Neural progenitor cell (in vitro differentiated cells): ENCODE data around the gene PTOV1. TPM values are rescaled to one million over a fixed set of nuclear protein-coding genes. Genes with fewer than 3 reads are reported as not detected.

Source experiments
- DNase-seq: peaks from one replicate; pipeline ENCODE4 v3.0.0-alpha.2; 2016; ENCODE audit warnings: low spot score
- H2AFZ ChIP-seq: fragments of 200-600 bp; sonication (generic); replicated peaks from 2 replicates; pipeline ENCODE4 v1.6.1; 2016; ENCODE audit warnings: antibody characterized with exemption
- H3F3A ChIP-seq: fragments of 200-600 bp; sonication (generic); 2 replicates; pipeline ENCODE4 v1.6.1; 2016; ENCODE audit warnings: antibody characterized with exemption, low read depth
- H3K27ac ChIP-seq: fragments of 200-600 bp; sonication (generic); 2 replicates; pipeline ENCODE4 v1.5.1; 2016; ENCODE audit warnings: mild to moderate bottlenecking
- H3K27me3 ChIP-seq: fragments of 200-600 bp; sonication (generic); 2 replicates; pipeline ENCODE4 v1.6.1; 2016; ENCODE audit warnings: mild to moderate bottlenecking, moderate library complexity
- H3K36me3 ChIP-seq: fragments of 200-600 bp; sonication (generic); 2 replicates; pipeline ENCODE4 v1.5.1; 2016
- H3K4me1 ChIP-seq: fragments of 200-600 bp; sonication (generic); 2 replicates; pipeline ENCODE4 v1.6.1; 2016; ENCODE audit warnings: mixed run types
- H3K4me2 ChIP-seq: fragments of 200-600 bp; sonication (generic); 2 replicates; pipeline ENCODE4 v1.6.1; 2016
- H3K4me3 ChIP-seq: fragments of 200-600 bp; sonication (generic); 2 replicates; pipeline ENCODE4 v1.5.1; 2016
- H3K79me2 ChIP-seq: fragments of 200-600 bp; sonication (generic); 2 replicates; pipeline ENCODE4 v1.6.1; 2016; ENCODE audit warnings: low read depth
- H3K9ac ChIP-seq: fragments of 200-600 bp; sonication (generic); 2 replicates; pipeline ENCODE4 v1.6.1; 2016
- H3K9me3 ChIP-seq: fragments of 200-600 bp; sonication (generic); 2 replicates; pipeline ENCODE4 v1.5.1; 2016; ENCODE audit warnings: low read depth
- H4K20me1 ChIP-seq: fragments of 200-600 bp; sonication (generic); 2 replicates; pipeline ENCODE4 v1.6.1; 2016; ENCODE audit warnings: low read depth
- H3K27ac Mint-ChIP-seq: 3 replicates; pipeline ENCODE4 v1.8.0; 2021; ENCODE audit warnings: mixed read lengths
- H3K27me3 Mint-ChIP-seq: 2 replicates; pipeline ENCODE4 v1.8.0; 2022; ENCODE audit warnings: low read depth, mild to moderate bottlenecking, inconsistent platforms, moderate library complexity, mixed read lengths; ENCODE audit not compliant: insufficient read depth
- H3K36me3 Mint-ChIP-seq: 3 replicates; pipeline ENCODE4 v1.8.0; 2021; ENCODE audit warnings: mixed read lengths
- H3K4me1 Mint-ChIP-seq: 3 replicates; pipeline ENCODE4 v1.8.0; 2021; ENCODE audit warnings: mixed read lengths
- H3K4me3 Mint-ChIP-seq: 3 replicates; pipeline ENCODE4 v1.8.0; 2021; ENCODE audit warnings: mild to moderate bottlenecking, moderate library complexity, mixed read lengths
- H3K9me3 Mint-ChIP-seq: 3 replicates; pipeline ENCODE4 v1.8.0; 2020; ENCODE audit warnings: mixed read lengths
- EZH2 ChIP-seq: fragments of 200-600 bp; sonication (generic); IDR thresholded peaks from 2 replicates; pipeline ENCODE4 v1.6.1; 2017; ENCODE audit warnings: antibody characterized with exemption, mild to moderate bottlenecking, moderate library complexity
- EZH2phosphoT487 ChIP-seq: fragments of 200-600 bp; sonication (generic); IDR thresholded peaks from 2 replicates; pipeline ENCODE4 v1.6.1; 2017; ENCODE audit warnings: antibody characterized with exemption
- total RNA-seq: library from RNA; depleted of rRNA; stranded (reverse); fragments of >200 nt; gene quantifications from 2 replicates; pipeline ENCODE4 v1.2.3, GENCODE V29; 2015; ENCODE audit warnings: low replicate concordance
- TF ChIP-seq, protein P1 (sequence below): fragments of 200-600 bp; sonication (generic); IDR thresholded peaks from 2 replicates; pipeline ENCODE4 v1.5.1; 2017; ENCODE audit warnings: antibody characterized with exemption, mild to moderate bottlenecking

Gene PTOV1
- total RNA-seq, 1 donor from 2014 or later = 63.5 TPM

DNA sequence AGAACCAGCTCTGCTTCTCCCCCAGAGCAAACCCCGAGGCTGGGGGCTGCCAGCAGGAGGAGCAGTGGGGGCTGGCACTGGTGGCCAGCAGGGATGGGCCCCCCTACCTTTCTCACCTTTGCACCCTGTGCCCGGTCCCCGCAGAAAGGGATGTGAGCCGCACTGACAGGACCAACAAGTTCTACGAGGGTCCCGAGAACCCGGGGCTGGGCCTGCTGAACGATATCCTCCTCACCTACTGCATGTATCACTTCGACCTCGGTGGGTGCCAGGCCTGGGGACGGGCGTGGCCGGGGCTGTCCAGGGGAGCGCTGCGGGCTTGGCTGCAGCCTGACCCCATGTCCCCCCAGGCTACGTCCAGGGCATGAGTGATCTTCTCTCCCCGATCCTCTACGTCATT is 33.1 kb downstream of the PTOV1 start:
- peaks cover 4% of the 10 kb centered on the region for H3K36me3 ChIP-seq
- Mint-ChIP-seq H3K4me1 (peaks cover 4% of the 10 kb centered on the region), H3K27me3 (peaks cover 3% of the 10 kb centered on the region), H3K4me3 (no peak overlapping the region), H3K9me3 (no peaks in the 10 kb centered on the region), H3K36me3 (peaks cover 32% of the 10 kb centered on the region), H3K27ac (no peak overlapping the region)
- H3K27me3 ChIP-seq = peaks cover 3% of the 10 kb centered on the region
- TF ChIP-seq, protein P1, sequence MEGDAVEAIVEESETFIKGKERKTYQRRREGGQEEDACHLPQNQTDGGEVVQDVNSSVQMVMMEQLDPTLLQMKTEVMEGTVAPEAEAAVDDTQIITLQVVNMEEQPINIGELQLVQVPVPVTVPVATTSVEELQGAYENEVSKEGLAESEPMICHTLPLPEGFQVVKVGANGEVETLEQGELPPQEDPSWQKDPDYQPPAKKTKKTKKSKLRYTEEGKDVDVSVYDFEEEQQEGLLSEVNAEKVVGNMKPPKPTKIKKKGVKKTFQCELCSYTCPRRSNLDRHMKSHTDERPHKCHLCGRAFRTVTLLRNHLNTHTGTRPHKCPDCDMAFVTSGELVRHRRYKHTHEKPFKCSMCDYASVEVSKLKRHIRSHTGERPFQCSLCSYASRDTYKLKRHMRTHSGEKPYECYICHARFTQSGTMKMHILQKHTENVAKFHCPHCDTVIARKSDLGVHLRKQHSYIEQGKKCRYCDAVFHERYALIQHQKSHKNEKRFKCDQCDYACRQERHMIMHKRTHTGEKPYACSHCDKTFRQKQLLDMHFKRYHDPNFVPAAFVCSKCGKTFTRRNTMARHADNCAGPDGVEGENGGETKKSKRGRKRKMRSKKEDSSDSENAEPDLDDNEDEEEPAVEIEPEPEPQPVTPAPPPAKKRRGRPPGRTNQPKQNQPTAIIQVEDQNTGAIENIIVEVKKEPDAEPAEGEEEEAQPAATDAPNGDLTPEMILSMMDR = no peak
- TF ChIP-seq EZH2 (no peak), EZH2phosphoT487 (no peak)
- no peak for DNase-seq
- peaks cover 10% of the 10 kb centered on the region for H4K20me1 ChIP-seq
- H3K4me3 ChIP-seq = no peak overlapping the region
- H2AFZ ChIP-seq = no peak overlapping the region
- H3F3A ChIP-seq = no peaks in the 10 kb centered on the region
- no peaks in the 10 kb centered on the region for H3K4me1 ChIP-seq
- H3K9me3 ChIP-seq = no peaks in the 10 kb centered on the region
- H3K4me2 ChIP-seq = no peak overlapping the region
- peaks cover 4% of the 10 kb centered on the region for H3K79me2 ChIP-seq
- no peak overlapping the region for H3K27ac ChIP-seq
- no peak overlapping the region for H3K9ac ChIP-seq

DNA sequence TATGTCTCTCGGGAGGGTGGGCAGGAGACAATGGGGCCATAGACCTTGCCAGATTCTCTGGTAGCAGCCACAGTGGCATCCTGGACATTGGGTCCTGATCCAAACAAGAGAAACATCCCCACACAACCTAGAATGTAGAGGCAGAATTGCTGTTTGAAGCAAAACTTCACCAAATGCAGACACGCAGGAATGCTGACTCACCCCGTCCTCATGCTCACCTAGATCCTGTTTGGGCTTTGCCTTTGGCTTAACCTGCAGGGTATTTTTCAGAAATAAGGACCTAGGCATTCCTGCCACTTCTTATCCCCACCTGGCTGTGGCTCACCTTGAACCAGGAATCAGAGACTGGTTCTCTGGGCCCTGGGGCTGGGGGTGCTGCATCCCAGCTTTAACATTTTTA is 33.8 kb downstream of the PTOV1 start:
- H4K20me1 ChIP-seq = peaks cover 6% of the 10 kb centered on the region
- H3K27me3 ChIP-seq = peaks cover 7% of the 10 kb centered on the region
- no peak for DNase-seq
- Mint-ChIP-seq H3K27me3 (peaks cover 8% of the 10 kb centered on the region), H3K4me1 (no peaks in the 10 kb centered on the region), H3K4me3 (no peak overlapping the region), H3K36me3 (peaks cover 30% of the 10 kb centered on the region), H3K9me3 (no peaks in the 10 kb centered on the region), H3K27ac (no peak overlapping the region)
- no peaks in the 10 kb centered on the region for H3K9me3 ChIP-seq
- H3K4me1 ChIP-seq = no peaks in the 10 kb centered on the region
- no peak overlapping the region for H3K9ac ChIP-seq
- TF ChIP-seq EZH2phosphoT487 = no peak
- TF ChIP-seq, protein P1 = no peak
- no peak for TF ChIP-seq EZH2
- no peak overlapping the region for H3K4me2 ChIP-seq
- H3K36me3 ChIP-seq = peaks cover 4% of the 10 kb centered on the region
- H3K79me2 ChIP-seq = no peaks in the 10 kb centered on the region
- peaks cover 6% of the 10 kb centered on the region for H3F3A ChIP-seq
- H3K27ac ChIP-seq = no peak overlapping the region
- H2AFZ ChIP-seq = no peak overlapping the region
- no peak overlapping the region for H3K4me3 ChIP-seq

DNA sequence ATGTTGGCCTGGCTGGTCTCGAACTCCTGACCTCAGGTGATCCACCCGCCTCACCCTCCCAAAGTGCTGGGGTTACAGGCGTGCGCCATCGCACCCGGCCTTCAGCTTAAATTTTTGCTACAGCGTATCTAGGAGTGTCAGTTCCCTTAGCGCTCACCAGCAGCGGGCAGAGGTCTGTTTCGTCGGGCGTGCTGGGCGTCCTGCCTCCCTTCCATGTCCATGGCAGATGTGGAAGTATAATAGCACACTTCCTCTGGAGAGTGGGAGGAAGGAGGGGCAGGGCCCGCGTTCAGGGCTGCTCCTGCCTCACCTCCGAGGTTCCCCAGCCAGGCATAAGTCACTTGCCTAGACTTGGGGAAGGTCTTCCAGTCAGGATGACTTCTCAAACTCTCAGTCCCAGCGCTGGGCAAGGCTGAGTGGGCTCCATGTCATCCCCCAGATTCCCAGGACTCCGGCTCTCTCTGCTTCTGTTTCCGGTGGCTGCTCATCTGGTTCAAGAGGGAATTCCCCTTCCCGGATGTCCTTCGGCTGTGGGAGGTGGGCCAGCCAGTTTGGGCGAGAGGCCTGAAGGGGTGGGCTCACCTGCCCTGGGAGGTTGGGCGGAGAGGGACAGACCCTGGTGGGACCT is 36.2 kb downstream of the PTOV1 start:
- DNase-seq = no peak
- H3K27ac Mint-ChIP-seq = no peak overlapping the region
- no peak overlapping the region for H3K4me2 ChIP-seq
- no peaks in the 10 kb centered on the region for H3K79me2 ChIP-seq
- peaks cover 23% of the 10 kb centered on the region for H3F3A ChIP-seq
- no peak overlapping the region for H2AFZ ChIP-seq
- H3K27ac ChIP-seq = no peak overlapping the region
- no peak overlapping the region for H3K4me3 Mint-ChIP-seq
- no peaks in the 10 kb centered on the region for H3K9me3 ChIP-seq
- no peaks in the 10 kb centered on the region for H3K4me1 ChIP-seq
- no peak overlapping the region for H3K4me3 ChIP-seq
- no peaks in the 10 kb centered on the region for H4K20me1 ChIP-seq
- peaks cover 11% of the 10 kb centered on the region for H3K27me3 Mint-ChIP-seq
- H3K27me3 ChIP-seq = peaks cover 24% of the 10 kb centered on the region
- H3K4me1 Mint-ChIP-seq = peaks cover 4% of the 10 kb centered on the region
- peaks cover 4% of the 10 kb centered on the region for H3K36me3 ChIP-seq
- peaks cover 22% of the 10 kb centered on the region for H3K36me3 Mint-ChIP-seq
- no peaks in the 10 kb centered on the region for H3K9me3 Mint-ChIP-seq
- TF ChIP-seq EZH2 (no peak), EZH2phosphoT487 (no peak)
- TF ChIP-seq, protein P1 = no peak
- no peak overlapping the region for H3K9ac ChIP-seq
